GM23338 (cell line): Measurements from ENCODE around the gene DLG2.

ENCODE experiments used
- CTCF ChIP-seq, 2 experiments: fragments of 200-600 bp in 1 of 2; sonication (generic) in 1 of 2; conservative IDR thresholded peaks; 2 replicates each; pipeline versions ENCODE4 v1.5.1 to v1.6.1; 2016 to 2017; ENCODE audit warnings: antibody characterized with exemption in 2 of 2, low read depth in 2 of 2, mild to moderate bottlenecking in 2 of 2, moderate library complexity in 1 of 2
- JUNB ChIP-seq: IDR thresholded peaks from one replicate; pipeline ENCODE4 v1.6.1; 2016; ENCODE audit warnings: antibody characterized with exemption; ENCODE audit not compliant: unreplicated experiment

GRCh38 chr11:83520849-83521248 is 2106.3 kb downstream of the DLG2 start:
- TF ChIP-seq CTCF (conservative IDR thresholded peaks at IDR 0.05; ENCODE audit: low read depth in 2 of 2), result no peak
- no peak for TF ChIP-seq JUNB
